Neural crest cell (in vitro differentiated cells): ENCODE measurements around the gene C2CD3. TPM values are rescaled to one million over a fixed set of nuclear protein-coding genes. Genes with fewer than 3 reads are reported as not detected.

ENCODE experiments used
- DNase-seq: peaks from one replicate; pipeline ENCODE4 v3.0.0; 2021; ENCODE audit warnings: low read depth, mixed read lengths, low spot score
- H3K27ac Mint-ChIP-seq: one replicate; pipeline ENCODE4 v1.8.0; 2021; ENCODE audit warnings: mild to moderate bottlenecking, mixed read lengths; ENCODE audit not compliant: unreplicated experiment
- H3K27me3 Mint-ChIP-seq: 2 replicates; pipeline ENCODE4 v1.8.0; 2021; ENCODE audit warnings: low read depth, mild to moderate bottlenecking, mixed read lengths
- H3K36me3 Mint-ChIP-seq: 2 replicates; pipeline ENCODE4 v1.8.0; 2021; ENCODE audit warnings: low read depth, mild to moderate bottlenecking, mixed read lengths
- H3K4me1 Mint-ChIP-seq: 2 replicates; pipeline ENCODE4 v1.8.0; 2021; ENCODE audit warnings: mixed read lengths
- H3K4me3 Mint-ChIP-seq: one replicate; pipeline ENCODE4 v1.8.0; 2021; ENCODE audit warnings: mild to moderate bottlenecking, mixed read lengths
- H3K9me3 Mint-ChIP-seq: 2 replicates; pipeline ENCODE4 v1.8.0; 2021; ENCODE audit warnings: mixed read lengths
- total RNA-seq: library from RNA; stranded (reverse); gene quantifications from 2 replicates; pipeline ENCODE4 v1.2.1, GENCODE V29; 2021
- TF ChIP-seq, protein P1 (sequence below): fragments of 200-600 bp; sonication (generic); conservative IDR thresholded peaks from 2 replicates; pipeline ENCODE4 v1.5.0; 2021; ENCODE audit warnings: antibody characterized with exemption, mild to moderate bottlenecking

C2CD3 gene
- total RNA-seq, 1 donor from 2014 or later = 41.9 TPM

- Mint-ChIP-seq H3K4me1 (peaks cover 5% of the 10 kb centered on the region), H3K27ac (peak overlapping the region; percentile 88), H3K27me3 (no peaks in the 10 kb centered on the region), H3K36me3 (peaks cover 11% of the 10 kb centered on the region), H3K9me3 (no peaks in the 10 kb centered on the region), H3K4me3 (no peak overlapping the region)
- TF ChIP-seq, protein P1, sequence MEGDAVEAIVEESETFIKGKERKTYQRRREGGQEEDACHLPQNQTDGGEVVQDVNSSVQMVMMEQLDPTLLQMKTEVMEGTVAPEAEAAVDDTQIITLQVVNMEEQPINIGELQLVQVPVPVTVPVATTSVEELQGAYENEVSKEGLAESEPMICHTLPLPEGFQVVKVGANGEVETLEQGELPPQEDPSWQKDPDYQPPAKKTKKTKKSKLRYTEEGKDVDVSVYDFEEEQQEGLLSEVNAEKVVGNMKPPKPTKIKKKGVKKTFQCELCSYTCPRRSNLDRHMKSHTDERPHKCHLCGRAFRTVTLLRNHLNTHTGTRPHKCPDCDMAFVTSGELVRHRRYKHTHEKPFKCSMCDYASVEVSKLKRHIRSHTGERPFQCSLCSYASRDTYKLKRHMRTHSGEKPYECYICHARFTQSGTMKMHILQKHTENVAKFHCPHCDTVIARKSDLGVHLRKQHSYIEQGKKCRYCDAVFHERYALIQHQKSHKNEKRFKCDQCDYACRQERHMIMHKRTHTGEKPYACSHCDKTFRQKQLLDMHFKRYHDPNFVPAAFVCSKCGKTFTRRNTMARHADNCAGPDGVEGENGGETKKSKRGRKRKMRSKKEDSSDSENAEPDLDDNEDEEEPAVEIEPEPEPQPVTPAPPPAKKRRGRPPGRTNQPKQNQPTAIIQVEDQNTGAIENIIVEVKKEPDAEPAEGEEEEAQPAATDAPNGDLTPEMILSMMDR = no peak
- DNase-seq = no peak
Observed at GRCh38 chr11:74006743-74007304, 164.0 kb downstream of the C2CD3 start.

GRCh38 chr11:74005721-74006517, 164.9 kb downstream of the C2CD3 start:
- peaks cover 5% of the 10 kb centered on the region for H3K4me1 Mint-ChIP-seq
- H3K36me3 Mint-ChIP-seq = peaks cover 8% of the 10 kb centered on the region
- no peak overlapping the region for H3K4me3 Mint-ChIP-seq
- H3K27ac Mint-ChIP-seq = peak overlapping the region; percentile 71
- H3K9me3 Mint-ChIP-seq = no peaks in the 10 kb centered on the region
- no peaks in the 10 kb centered on the region for H3K27me3 Mint-ChIP-seq
- DNase-seq = no peak
- TF ChIP-seq, protein P1 = no peak

DNA sequence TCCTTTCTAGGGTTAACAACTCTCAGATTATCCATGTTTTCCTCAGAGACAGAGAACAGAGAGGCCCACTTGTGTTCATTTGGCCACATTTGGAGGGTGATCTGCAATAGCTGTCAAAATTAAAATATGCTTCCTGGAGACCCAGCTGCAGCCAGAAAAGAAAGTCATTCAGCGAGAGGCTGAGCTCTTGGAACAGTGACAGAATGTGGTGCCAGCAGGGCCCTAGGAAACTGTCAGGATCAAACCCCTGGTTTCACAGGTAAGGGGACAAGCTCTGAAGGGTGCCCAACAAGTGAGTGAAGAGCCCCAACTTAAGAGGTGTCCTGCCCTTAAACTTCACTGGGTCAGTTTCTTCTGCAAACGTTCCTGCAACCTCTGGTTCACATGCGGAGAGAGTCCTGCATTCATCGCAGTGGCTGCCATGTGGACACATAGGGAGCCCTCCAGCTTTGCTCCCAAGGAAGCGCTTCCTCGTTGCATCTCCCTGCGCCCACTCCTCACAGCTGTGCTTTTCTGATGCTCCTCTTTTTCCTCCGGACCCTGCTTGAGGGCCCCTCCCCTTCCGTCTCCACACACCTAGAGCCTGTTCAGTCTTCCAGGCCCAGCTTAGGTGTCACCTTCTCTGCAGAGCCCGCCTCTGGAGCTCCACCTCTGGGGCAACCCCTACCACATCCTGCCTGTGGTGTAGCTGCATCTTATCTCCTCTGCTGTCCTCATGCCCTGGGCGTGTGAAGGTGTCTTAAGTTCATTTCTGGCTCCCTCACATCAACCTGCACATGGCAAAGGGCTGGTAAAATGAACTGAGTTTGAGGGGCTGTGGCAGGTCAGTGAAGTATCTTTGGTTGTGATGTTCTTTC, 165.8 kb downstream of the C2CD3 start:
- no peak for DNase-seq
- peaks cover 3% of the 10 kb centered on the region for H3K36me3 Mint-ChIP-seq
- TF ChIP-seq, protein P1 = no peak

DNA sequence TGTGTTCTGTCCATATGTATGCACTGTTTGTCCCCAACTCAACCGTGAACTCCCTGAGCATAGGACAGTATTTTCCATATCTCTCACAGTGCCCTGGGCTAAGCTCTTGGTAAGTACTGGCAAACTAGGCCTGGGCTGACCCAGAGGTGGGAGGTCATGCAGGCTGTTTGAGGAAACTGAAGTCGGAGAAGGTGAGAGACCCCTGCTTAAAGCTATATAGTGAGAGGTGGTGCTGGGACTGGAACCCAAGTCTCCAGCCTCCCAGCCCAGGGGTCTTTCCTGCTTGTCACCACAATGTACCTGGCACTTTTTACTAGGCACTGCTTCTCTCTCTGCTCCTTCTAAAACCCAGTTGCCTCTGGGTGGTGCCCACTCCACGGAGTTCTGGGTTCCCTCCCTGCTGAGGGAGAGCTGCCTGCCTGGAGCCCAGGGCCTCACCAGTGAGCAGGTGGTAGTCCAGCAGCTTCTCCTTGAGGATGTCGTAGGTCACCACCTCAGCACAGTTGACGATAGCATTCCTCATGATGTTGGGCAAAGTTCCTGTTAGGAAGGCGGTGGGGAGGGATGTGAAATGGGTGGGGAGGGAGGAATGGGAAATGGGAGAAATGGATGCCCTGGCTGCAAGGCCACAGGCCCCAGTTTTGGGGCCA, 166.6 kb downstream of the C2CD3 start:
- Mint-ChIP-seq H3K4me3 (no peak overlapping the region), H3K27me3 (no peaks in the 10 kb centered on the region), H3K27ac (no peak overlapping the region), H3K9me3 (no peaks in the 10 kb centered on the region), H3K36me3 (no peaks in the 10 kb centered on the region), H3K4me1 (no peaks in the 10 kb centered on the region)
- TF ChIP-seq, protein P1 = no peak
- no peak for DNase-seq

More for the DNA sequence above, 165.8 kb downstream of the C2CD3 start:
- no peaks in the 10 kb centered on the region for H3K9me3 Mint-ChIP-seq
- H3K27me3 Mint-ChIP-seq = no peaks in the 10 kb centered on the region
- peak overlapping the region; percentile 50 for H3K27ac Mint-ChIP-seq
- peaks cover 5% of the 10 kb centered on the region for H3K4me1 Mint-ChIP-seq
- H3K4me3 Mint-ChIP-seq = no peak overlapping the region

GRCh38 chr11:74002832-74003231, 168.0 kb downstream of the C2CD3 start:
- DNase-seq = no peak
- Mint-ChIP-seq H3K4me1 (no peaks in the 10 kb centered on the region), H3K4me3 (no peak overlapping the region), H3K36me3 (no peaks in the 10 kb centered on the region), H3K27me3 (no peaks in the 10 kb centered on the region), H3K27ac (no peak overlapping the region), H3K9me3 (no peaks in the 10 kb centered on the region)
- TF ChIP-seq, protein P1 = no peak
